H9 (cell line): ENCODE measurements around the gene KCNH2. TPM values are rescaled to one million over a fixed set of nuclear protein-coding genes. Genes with fewer than 3 reads are reported as not detected.

ENCODE experiments used
- DNase-seq: peaks from one replicate; pipeline ENCODE4 v3.0.0-alpha.2; 2017
- H2AFZ ChIP-seq: one replicate; pipeline ENCODE4 v1.6.1; 2013; ENCODE audit warnings: mild to moderate bottlenecking, low read length, control low read depth, moderate library complexity
- H2AK5ac ChIP-seq: 2 replicates; pipeline ENCODE4 v1.6.1; 2013; ENCODE audit warnings: low read length, control low read depth, mixed read lengths; ENCODE audit not compliant: insufficient read length
- H2BK120ac ChIP-seq: one replicate; pipeline ENCODE4 v1.6.1; 2013; ENCODE audit warnings: low read depth, mild to moderate bottlenecking, low read length, control low read depth, inconsistent platforms; ENCODE audit not compliant: poor library complexity, severe bottlenecking
- H2BK12ac ChIP-seq: 2 replicates; pipeline ENCODE4 v1.6.1; 2013; ENCODE audit warnings: low read length, control low read depth, mixed read lengths, low read depth; ENCODE audit not compliant: insufficient read length
- H2BK15ac ChIP-seq: 2 replicates; pipeline ENCODE4 v1.6.1; 2013; ENCODE audit warnings: low read depth, low read length, control low read depth
- H2BK20ac ChIP-seq: one replicate; pipeline ENCODE4 v1.6.1; 2013; ENCODE audit warnings: low read depth, mild to moderate bottlenecking, low read length, control low read depth, inconsistent platforms; ENCODE audit not compliant: poor library complexity, severe bottlenecking
- H2BK5ac ChIP-seq: 2 replicates; pipeline ENCODE4 v1.6.1; 2013; ENCODE audit warnings: low read length, control low read depth, mixed read lengths; ENCODE audit not compliant: insufficient read length
- H3K14ac ChIP-seq: 2 replicates; pipeline ENCODE4 v1.6.1; 2013; ENCODE audit warnings: low read length, control low read depth; ENCODE audit not compliant: insufficient read depth
- H3K18ac ChIP-seq: 2 replicates; pipeline ENCODE4 v1.6.1; 2013; ENCODE audit warnings: low read depth, mild to moderate bottlenecking, mixed read lengths, low read length, control low read depth; ENCODE audit not compliant: insufficient read length
- H3K23ac ChIP-seq: 2 replicates; pipeline ENCODE4 v1.6.1; 2013; ENCODE audit warnings: low read length, control low read depth, mixed read lengths, low read depth; ENCODE audit not compliant: insufficient read length
- H3K23me2 ChIP-seq: 2 replicates; pipeline ENCODE4 v1.6.1; 2013; ENCODE audit warnings: low read depth, mild to moderate bottlenecking, mixed read lengths, low read length, control low read depth; ENCODE audit not compliant: insufficient read length, poor library complexity, severe bottlenecking
- H3K27ac ChIP-seq: 2 replicates; pipeline ENCODE4 v1.5.1; 2013; ENCODE audit warnings: low read length, control low read depth, mixed read lengths, low read depth; ENCODE audit not compliant: insufficient read length
- H3K27me3 ChIP-seq: 2 replicates; pipeline ENCODE4 v1.6.1; 2013; ENCODE audit warnings: low read length, control low read depth, inconsistent platforms; ENCODE audit not compliant: insufficient read depth
- H3K4ac ChIP-seq: 2 replicates; pipeline ENCODE4 v1.6.1; 2013; ENCODE audit warnings: low read depth, mild to moderate bottlenecking, control low read depth, inconsistent platforms, low read length, moderate library complexity
- H3K4me1 ChIP-seq: 2 replicates; pipeline ENCODE4 v1.6.1; 2013; ENCODE audit warnings: low read length, control low read depth, inconsistent platforms; ENCODE audit not compliant: insufficient read depth
- H3K4me2 ChIP-seq: 2 replicates; pipeline ENCODE4 v1.6.1; 2013; ENCODE audit warnings: low read length, control low read depth, mixed read lengths; ENCODE audit not compliant: insufficient read length, insufficient read depth
- H3K56ac ChIP-seq: 2 replicates; pipeline ENCODE4 v1.6.1; 2013; ENCODE audit warnings: low read depth, mild to moderate bottlenecking, mixed read lengths, low read length, control low read depth; ENCODE audit not compliant: insufficient read length
- H3K79me1 ChIP-seq: 2 replicates; pipeline ENCODE4 v1.6.1; 2013; ENCODE audit warnings: low read depth, mild to moderate bottlenecking, moderate library complexity, low read length, control low read depth, inconsistent platforms; ENCODE audit not compliant: insufficient read depth, poor library complexity, severe bottlenecking
- H3K79me2 ChIP-seq: 2 replicates; pipeline ENCODE4 v1.6.1; 2013; ENCODE audit warnings: low read length, control low read depth, inconsistent platforms; ENCODE audit not compliant: insufficient read depth
- H3K9ac ChIP-seq: 2 replicates; pipeline ENCODE4 v1.6.1; 2013; ENCODE audit warnings: low read length, control low read depth, mixed read lengths; ENCODE audit not compliant: insufficient read length; ENCODE audit errors: extremely low read depth
- H3K9me3 ChIP-seq: one replicate; pipeline ENCODE4 v1.6.1; 2013; ENCODE audit warnings: low read depth, low read length, inconsistent platforms; ENCODE audit not compliant: control insufficient read depth
- H3T11ph ChIP-seq: one replicate; pipeline ENCODE4 v1.6.1; 2013; ENCODE audit warnings: mild to moderate bottlenecking, low read length, control low read depth, inconsistent platforms
- H4K20me1 ChIP-seq: one replicate; pipeline ENCODE4 v1.6.1; 2013; ENCODE audit not compliant: control insufficient read depth, insufficient read length, insufficient read depth
- H4K5ac ChIP-seq: 2 replicates; pipeline ENCODE4 v1.6.1; 2013; ENCODE audit warnings: low read depth, mild to moderate bottlenecking, mixed read lengths, low read length, control low read depth; ENCODE audit not compliant: insufficient read length
- H4K8ac ChIP-seq: replicated peaks from 2 replicates; pipeline ENCODE4 v1.6.1; 2013; ENCODE audit warnings: low read length, control low read depth, mixed read lengths, low read depth; ENCODE audit not compliant: insufficient read length
- H4K91ac ChIP-seq: 2 replicates; pipeline ENCODE4 v1.6.1; 2013; ENCODE audit warnings: low read depth, mild to moderate bottlenecking, moderate library complexity, mixed read lengths, low read length, control low read depth; ENCODE audit not compliant: insufficient read length
- H3K27ac Mint-ChIP-seq, 3 experiments: 2 replicates in 2 of 3; 3 replicates in 1 of 3; pipeline ENCODE4 v1.8.0; 2020 to 2021; ENCODE audit warnings: mixed read lengths in 3 of 3, mild to moderate bottlenecking in 1 of 3, moderate library complexity in 1 of 3
- H3K27me3 Mint-ChIP-seq: 2 replicates; pipeline ENCODE4 v1.8.0; 2021; ENCODE audit warnings: low read depth, mild to moderate bottlenecking, moderate library complexity, mixed read lengths
- H3K36me3 Mint-ChIP-seq, 3 experiments: 2 replicates in 2 of 3; 3 replicates in 1 of 3; pipeline ENCODE4 v1.8.0; 2020 to 2021; ENCODE audit warnings: low read depth in 3 of 3, mixed read lengths in 3 of 3; ENCODE audit not compliant: insufficient read depth in 1 of 3
- H3K4me1 Mint-ChIP-seq, 2 experiments: 2 replicates each; pipeline ENCODE4 v1.8.0; 2020; ENCODE audit warnings: mixed read lengths in 2 of 2
- H3K4me3 Mint-ChIP-seq, 2 experiments: 2 replicates in 1 of 2; 3 replicates in 1 of 2; pipeline ENCODE4 v1.8.0; 2020 to 2021; ENCODE audit warnings: mild to moderate bottlenecking in 2 of 2, mixed read lengths in 2 of 2, moderate library complexity in 1 of 2
- H3K9me3 Mint-ChIP-seq, 2 experiments: 2 replicates in 1 of 2; 3 replicates in 1 of 2; pipeline ENCODE4 v1.8.0; 2020; ENCODE audit warnings: mild to moderate bottlenecking in 2 of 2, mixed read lengths in 2 of 2, moderate library complexity in 1 of 2
- CTCF ChIP-seq: fragments of 200-600 bp; sonication (generic); conservative IDR thresholded peaks from 3 replicates; pipeline ENCODE4 v1.8.0; 2021; ENCODE audit warnings: antibody characterized with exemption, mild to moderate bottlenecking
- WGBS: extraction: QIAGEN DNeasy Blood & Tissue Kit; methylation state at CpG from one replicate; pipeline ENCODE4 v1.1.7; 2013; ENCODE audit warnings: missing lambda C conversion rate, low lambda C conversion rate, mixed read lengths; ENCODE audit not compliant: insufficient read length; ENCODE audit errors: extremely low coverage; 5-methylcytosine and 5-hydroxymethylcytosine counted together
- total RNA-seq: library from RNA; stranded (reverse); gene quantifications from 2 replicates; pipeline ENCODE4 v1.2.1, GENCODE V29; 2021

The KCNH2 gene
- total RNA-seq, 1 experiment from 2014 or later: 4.5 TPM

GRCh38 chr7:150902078-150903033 lies 75.8 kb downstream of the KCNH2 start:
- no peak overlapping the region for H3K14ac ChIP-seq
- no peak overlapping the region for H3K4me2 ChIP-seq
- no peak overlapping the region for H2BK12ac ChIP-seq
- no peak for DNase-seq
- Mint-ChIP-seq H3K27me3 (peaks cover 84% of the 10 kb centered on the region), H3K27ac (no peak overlapping the region), H3K36me3 (no peaks in the 10 kb centered on the region), H3K9me3 (no peaks in the 10 kb centered on the region), H3K4me3 (no peak overlapping the region), H3K4me1 (peaks cover 20 to 30% of the 10 kb centered on the region in 2 experiments)
- H3K79me2 ChIP-seq: no peaks in the 10 kb centered on the region
- H3K9me3 ChIP-seq: no peaks in the 10 kb centered on the region
- no peak overlapping the region for H3K56ac ChIP-seq
- no peak for TF ChIP-seq CTCF
- H2BK5ac ChIP-seq: no peak overlapping the region
- H3K27me3 ChIP-seq: no peaks in the 10 kb centered on the region; the same call in 1 of the 2 replicates
- no peak overlapping the region for H3K23ac ChIP-seq
- H4K20me1 ChIP-seq: no peaks in the 10 kb centered on the region
- no peak overlapping the region for H2BK120ac ChIP-seq
- no peak overlapping the region for H2AFZ ChIP-seq
- H4K8ac ChIP-seq: no peak overlapping the region
- H3K9ac ChIP-seq: no peak overlapping the region
- no peak overlapping the region for H3K18ac ChIP-seq
- H2BK15ac ChIP-seq: no peak overlapping the region
- peaks cover 2% of the 10 kb centered on the region for H3K23me2 ChIP-seq
- no peak overlapping the region for H2BK20ac ChIP-seq
- H3K4ac ChIP-seq: no peak overlapping the region
- no peak overlapping the region for H2AK5ac ChIP-seq
- peaks cover 4% of the 10 kb centered on the region; the same call in 1 of the 2 replicates for H3K4me1 ChIP-seq
- no peak overlapping the region for H4K5ac ChIP-seq
- H3T11ph ChIP-seq: no peak overlapping the region
- H3K79me1 ChIP-seq: no peaks in the 10 kb centered on the region
- H3K27ac ChIP-seq: no peak overlapping the region
- H4K91ac ChIP-seq: no peak overlapping the region
- no CpG with 5 or more reads among the region's 14 CpGs for WGBS
